GM08714 (cell line): ENCODE results near the gene CCL17.
"Not testable (repeated sequence)": the region's sequence is repeated elsewhere in the genome, so short reads cannot be mapped to it uniquely, and the experiment has no call there.

ENCODE experiments used
- H3K4me3 ChIP-seq: fragments of 200-500 bp; sonication (Bioruptor generic); 2 replicates; pipeline ENCODE4 v1.5.1; 2014; ENCODE audit warnings: mild to moderate bottlenecking, low read length, inconsistent platforms
- ZNF274 ChIP-seq: IDR thresholded peaks from 2 replicates; pipeline ENCODE4 v1.6.1; 2012; ENCODE audit warnings: mild to moderate bottlenecking, low read depth, low read length

CCL17 gene

DNA sequence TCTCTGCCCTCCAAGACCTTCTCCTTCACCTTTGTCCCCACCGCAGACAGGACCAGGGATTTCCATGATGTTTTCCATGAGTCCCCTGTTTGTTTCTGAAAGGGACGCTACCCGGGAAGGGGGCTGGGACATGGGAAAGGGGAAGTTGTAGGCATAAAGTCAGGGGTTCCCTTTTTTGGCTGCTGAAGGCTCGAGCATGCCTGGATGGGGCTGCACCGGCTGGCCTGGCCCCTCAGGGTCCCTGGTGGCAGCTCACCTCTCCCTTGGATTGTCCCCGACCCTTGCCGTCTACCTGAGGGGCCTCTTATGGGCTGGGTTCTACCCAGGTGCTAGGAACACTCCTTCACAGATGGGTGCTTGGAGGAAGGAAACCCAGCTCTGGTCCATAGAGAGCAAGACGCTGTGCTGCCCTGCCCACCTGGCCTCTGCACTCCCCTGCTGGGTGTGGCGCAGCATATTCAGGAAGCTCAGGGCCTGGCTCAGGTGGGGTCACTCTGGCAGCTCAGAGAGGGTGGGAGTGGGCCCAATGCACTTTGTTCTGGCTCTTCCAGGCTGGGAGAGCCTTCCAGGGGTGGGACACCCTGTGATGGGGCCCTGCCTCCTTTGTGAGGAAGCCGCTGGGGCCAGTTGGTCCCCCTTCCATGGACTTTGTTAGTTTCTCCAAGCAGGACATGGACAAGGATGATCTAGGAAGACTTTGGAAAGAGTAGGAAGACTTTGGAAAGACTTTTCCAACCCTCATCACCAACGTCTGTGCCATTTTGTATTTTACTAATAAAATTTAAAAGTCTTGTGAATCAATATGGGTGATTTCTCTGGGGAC, 20.1 kb upstream of the CCL17 start:
- TF ChIP-seq ZNF274 = no peak
- H3K4me3 ChIP-seq = no peak overlapping the region

DNA sequence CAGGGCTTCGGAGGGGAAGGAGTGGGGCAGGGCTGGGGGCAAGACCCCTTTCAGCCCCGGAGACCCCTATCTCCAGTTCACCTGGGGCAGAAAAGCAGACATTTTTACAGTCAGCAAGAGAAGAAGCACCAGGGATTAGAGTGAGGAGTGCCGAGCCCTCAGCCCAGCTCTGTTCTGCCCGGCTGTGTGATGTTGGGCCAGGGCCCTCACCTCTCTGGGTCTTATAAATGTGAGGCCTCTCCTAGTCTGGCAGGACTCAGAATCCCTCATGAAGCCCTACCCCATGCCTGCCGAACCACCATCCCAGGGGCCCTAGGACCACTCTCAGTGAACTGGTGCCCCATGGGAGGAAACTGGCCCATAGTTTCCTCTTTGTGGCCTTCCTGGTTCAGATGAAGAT, 19.5 kb upstream of the CCL17 start:
- no peak for TF ChIP-seq ZNF274

DNA sequence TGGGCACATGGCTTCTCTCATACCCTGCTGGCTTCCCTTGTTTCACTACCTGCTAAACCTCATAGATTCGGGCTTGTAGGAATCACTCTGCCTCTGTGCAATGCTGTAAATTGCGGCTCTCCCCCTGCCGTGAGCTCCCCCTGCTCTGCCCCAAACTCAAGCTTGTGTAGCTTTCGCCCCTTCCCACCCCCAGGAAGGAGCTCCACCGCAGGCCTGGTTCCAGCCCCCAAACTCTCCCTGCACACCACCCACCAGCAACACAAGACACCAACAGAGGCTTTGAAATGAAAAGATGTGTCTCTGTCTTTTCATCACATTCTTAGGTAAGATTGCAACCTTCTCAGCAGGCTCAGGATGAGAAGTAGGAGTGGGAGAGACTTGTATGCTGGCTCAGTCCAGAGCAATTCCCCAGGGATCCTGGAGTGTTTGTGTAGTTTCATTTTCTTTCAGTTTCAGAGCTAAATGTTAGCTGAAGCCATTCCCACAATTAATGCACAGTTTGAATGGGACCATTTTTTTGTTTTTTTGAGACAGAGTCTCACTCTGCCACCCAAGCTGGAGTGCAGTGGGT, 18.1 kb upstream of the CCL17 start:
- no peak overlapping the region for H3K4me3 ChIP-seq
- TF ChIP-seq ZNF274 = no peak

More for the DNA sequence above, 19.5 kb upstream of the CCL17 start:
- H3K4me3 ChIP-seq = no peak overlapping the region

DNA sequence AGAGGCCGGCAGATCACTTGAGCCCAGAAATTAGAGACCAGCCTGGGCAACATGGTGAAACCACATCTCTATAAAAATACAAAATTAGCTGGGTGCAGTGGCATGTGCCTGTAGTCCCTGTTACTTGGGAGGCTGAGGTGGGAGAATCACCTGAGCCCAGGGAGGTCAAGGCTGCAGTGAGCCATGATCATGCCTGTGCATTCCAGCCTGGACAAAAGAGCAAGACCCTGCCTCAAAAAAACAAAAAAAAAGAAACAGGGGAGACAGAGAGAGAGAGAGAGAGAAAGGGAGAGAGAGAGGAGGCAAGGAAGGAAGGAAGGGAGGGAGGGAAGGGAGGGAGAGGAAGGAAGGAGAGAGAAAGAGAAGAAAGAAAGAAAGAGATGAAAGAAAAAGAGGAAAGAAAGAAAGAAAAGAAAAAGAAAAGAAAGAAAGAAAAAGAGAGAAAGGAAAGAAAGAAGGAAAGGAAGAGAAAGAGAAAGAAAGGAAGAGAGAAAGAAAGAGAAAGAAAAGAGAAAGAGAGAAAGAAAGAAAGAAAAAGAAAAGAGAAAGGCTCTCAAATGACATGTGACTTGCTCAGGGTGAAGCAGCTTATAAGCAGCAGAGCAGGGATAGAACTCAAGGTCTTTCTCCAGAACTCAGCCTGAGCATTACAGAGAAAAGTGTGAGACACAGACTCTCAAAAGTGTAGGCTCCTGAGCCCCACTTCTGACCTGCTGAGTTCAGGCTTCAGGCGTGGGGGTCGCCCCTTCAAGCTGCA, 16.8 kb upstream of the CCL17 start:
- TF ChIP-seq ZNF274 = no peak
- H3K4me3 ChIP-seq = no peak overlapping the region

DNA sequence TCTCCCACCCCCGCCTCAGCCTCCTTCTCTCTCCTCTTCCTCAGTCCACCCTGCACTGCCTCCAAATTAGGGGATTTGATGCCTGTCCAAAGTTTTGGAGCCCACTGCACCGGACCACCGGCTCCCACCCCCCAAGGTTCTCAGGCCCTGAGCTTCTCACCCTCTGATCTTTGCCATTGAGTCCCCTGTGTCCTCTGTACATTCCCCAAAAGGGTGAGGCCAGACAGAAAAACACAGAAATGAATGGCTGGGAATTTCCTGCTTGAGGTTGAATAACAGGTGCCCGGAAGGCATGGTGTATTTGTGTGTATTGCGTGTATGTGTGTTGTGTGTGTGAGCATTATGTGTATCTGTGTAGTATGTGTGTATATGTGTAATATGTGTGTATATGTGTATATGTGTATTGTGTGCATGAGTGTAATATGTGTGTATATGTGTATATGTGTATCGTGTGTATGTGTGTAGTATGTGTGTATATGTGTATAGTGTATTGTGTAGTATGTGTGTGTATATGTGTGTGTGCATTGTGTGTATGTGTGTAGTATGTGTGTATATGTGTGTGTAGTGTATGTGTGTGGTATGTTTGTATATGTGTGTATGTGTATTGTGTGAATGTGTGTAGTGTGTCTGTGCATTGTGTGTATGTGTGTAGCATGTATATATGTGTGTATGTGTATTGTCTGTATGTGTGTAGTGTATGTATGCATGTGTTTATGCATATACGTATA, 16.0 kb upstream of the CCL17 start:
- TF ChIP-seq ZNF274 = no peak
- H3K4me3 ChIP-seq = no peak overlapping the region

DNA sequence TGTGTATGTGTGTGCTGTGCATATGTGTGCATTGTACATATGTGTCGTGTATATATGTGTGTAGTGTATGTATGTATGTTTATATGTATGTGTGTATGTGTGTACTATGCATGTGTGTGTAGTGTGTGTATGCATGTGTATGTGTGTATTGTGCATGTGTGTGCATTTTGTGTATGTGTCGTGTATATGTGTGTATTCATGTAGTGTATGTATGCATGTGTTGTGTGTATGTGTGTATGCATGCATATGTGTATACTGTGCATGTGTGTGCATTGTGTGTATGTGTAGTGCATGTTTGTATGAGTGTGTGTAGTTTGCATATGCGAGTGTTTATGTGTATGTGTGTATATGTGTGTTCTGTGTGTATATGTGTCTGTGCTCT, 15.5 kb upstream of the CCL17 start:
- no peak for TF ChIP-seq ZNF274
- H3K4me3 ChIP-seq = no peak overlapping the region

DNA sequence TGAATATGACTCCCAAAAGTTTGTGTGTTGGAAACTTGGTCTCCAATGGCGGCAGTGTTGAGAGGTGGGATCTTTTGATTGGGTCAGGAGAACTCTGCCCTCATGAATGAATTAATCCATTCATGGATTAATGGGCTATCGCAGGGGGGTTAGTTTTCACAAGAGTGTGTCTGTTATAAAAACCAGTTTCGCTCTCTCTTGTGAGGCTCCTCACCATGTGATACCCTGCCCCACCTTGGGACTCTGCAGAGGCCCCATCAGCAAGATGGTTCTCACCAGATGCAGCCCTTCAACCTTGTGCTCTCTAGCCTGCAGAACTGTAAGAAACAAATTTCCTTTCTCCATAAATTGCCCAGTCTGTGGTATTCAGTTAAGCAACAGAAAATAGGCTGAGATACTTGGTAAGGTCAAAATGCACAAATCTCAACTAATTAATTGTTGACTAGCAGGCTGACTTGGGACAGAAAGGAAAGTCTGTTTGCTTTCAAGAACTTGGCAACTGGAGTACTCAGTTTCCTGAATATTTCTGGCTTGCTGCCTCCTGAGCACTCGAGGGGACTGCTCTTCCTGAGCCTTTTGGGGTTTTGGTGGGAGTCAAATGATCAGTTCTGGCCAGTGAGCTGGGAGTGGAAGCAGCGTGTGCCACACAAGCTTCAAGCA, 13.8 kb upstream of the CCL17 start:
- TF ChIP-seq ZNF274 = no peak

DNA sequence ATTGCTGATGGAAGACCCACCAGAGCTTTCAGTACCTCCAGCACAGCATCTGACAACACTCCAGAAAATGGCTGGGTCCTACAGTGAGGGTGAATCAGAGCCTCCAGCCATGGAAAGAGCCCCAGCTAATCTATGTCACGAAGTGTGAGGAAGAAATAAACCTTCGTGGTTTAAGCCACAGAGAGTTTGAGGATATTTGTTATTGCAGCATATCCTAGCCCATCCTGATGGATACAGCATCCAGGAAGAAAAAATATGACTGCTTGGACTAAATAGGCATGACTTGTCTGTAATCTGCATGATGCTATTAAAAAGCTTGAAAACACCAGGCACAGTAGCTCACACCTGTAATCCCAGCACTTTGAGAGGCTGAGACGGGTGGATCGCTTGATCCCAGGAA, 13.3 kb upstream of the CCL17 start:
- no peak overlapping the region for H3K4me3 ChIP-seq
- no peak for TF ChIP-seq ZNF274

More for the DNA sequence above, 13.8 kb upstream of the CCL17 start:
- H3K4me3 ChIP-seq = no peak overlapping the region

DNA sequence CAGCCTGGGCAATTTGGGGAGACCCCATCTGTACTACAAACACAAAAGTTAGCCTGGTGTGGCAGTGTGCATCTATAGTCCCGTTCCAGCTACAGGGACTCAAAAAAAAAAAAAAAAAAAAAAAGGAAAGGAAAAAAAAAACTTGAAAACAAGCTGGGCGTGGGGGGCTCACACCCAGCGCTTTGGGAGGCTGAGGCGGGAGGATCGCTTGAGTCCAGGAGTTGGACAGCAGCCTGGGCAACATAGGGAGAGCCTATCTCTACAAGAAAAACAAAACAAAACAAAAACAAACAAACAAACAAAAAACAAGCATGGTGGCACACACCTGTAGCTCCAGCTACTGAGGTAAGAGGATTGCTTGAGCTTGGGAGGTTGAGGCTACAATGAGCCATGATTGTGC, 12.9 kb upstream of the CCL17 start:
- TF ChIP-seq ZNF274 = no peak

DNA sequence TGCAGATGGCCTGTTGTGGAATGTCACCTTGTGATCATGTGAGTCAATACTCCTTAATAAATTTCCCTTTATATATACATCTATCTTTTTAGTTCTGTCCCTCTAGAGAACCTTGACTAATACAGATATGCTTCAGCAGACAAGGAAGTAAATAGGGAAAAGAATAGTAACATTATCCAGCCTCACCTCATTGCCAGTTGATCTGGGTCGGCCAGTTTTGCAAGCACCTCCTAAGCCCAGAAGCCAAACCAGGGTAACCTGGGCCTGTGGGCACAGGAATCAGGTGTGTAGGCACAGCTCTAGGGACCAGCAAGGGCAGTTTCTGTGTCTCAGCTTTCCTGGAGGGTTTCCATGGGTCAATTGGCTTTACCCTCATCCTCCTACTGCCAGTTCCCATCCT, 11.9 kb upstream of the CCL17 start:
- no peak for TF ChIP-seq ZNF274

More for the DNA sequence above, 12.9 kb upstream of the CCL17 start:
- H3K4me3 ChIP-seq = no peak overlapping the region

DNA sequence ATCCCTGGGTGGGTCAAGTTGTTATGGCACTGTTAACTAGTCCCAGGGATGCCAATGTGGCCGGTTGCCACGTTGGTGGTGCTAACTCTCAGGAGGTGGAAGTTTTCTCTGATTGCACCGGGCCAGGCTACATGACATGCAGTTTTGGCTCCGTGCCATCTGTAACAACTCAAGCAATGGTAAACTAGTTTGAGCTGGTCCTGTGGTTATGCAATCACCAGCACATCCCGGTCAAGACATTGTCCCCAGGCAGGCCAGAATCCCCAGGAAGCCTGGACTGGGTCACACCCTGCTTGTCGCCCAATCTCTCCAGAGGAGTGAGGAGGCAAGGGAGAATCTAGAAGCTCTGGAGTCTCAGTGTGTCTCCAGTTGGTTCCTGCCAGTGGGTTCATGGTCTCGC, 10.1 kb upstream of the CCL17 start:
- TF ChIP-seq ZNF274 = no peak
- H3K4me3 ChIP-seq = no peak overlapping the region

More for the DNA sequence above, 11.9 kb upstream of the CCL17 start:
- no peak overlapping the region for H3K4me3 ChIP-seq

DNA sequence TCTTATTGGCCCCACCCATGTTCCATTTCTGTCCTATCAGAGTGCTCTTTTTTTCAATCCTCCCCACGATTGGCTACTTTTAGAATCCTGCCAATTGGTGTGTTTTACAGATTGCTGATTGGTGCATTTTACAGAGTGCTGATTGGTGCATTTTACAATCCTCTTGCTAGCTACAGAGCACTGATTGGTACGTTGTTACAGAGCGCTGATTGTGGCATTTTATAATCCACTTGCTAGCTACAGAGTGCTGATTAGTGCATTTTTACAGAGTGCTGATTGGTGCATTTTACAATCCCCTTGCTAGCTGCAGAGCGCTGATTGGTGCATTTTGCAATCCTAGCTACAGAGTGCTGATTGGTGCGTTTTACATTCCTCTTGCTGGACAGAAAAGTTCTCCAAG, 9.5 kb upstream of the CCL17 start:
- TF ChIP-seq ZNF274 = no peak
- H3K4me3 ChIP-seq = no peak overlapping the region

DNA sequence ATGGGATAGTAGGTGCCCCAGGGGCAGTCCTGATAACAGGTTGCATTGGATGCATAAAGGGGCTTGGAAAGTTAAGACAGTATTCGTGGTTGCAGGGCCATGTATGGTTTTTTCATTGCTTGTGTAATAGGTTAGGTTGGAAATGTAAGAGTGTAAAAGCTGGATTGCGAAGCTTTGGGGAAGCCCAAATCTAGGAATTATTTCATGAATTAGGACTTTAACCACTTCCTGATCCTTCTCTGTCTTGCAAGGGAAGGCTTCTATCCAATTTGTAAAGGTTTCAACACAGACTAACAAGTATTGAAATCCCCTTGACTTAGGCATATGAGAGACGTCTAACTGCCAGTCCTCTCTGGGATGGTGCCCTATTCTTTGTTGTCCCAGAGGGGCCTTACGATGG, 7.8 kb upstream of the CCL17 start:
- H3K4me3 ChIP-seq = no peak overlapping the region

DNA sequence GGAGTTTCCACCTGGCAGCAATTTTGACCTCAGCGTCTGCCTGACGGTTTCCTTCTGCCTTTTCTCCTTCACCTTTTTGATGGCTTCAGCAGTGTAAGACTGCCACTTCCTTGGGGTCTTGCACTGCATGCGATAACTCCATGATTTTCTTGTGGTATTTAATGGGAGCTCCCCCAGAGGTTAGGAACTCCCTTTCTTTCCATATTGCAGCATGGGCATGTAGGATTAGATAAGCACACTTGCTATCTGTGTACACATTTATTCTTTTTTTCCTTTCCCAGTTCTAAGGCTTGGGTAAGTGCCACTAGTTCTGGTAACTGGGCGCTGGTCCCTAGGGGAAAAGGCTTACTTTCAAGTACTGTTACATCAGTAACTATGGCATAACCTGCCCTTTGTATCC, 7.1 kb upstream of the CCL17 start:
- not testable (repeated sequence) for H3K4me3 ChIP-seq

More for the DNA sequence above, 7.8 kb upstream of the CCL17 start:
- TF ChIP-seq ZNF274 = no peak
